ENCODE results near the gene GFER. TPM values are rescaled to one million over a fixed set of nuclear protein-coding genes. Genes with fewer than 3 reads are reported as not detected.

GFER gene
- total RNA-seq, 1 donor from 2014 or later = 30.0 TPM

- H3K4me3 Mint-ChIP-seq (ENCODE audit: unreplicated experiment) = no peak overlapping the region
- H3K27me3 Mint-ChIP-seq (ENCODE audit: unreplicated experiment) = peaks cover 10% of the 10 kb centered on the region
- no peak overlapping the region for H3K27ac Mint-ChIP-seq (ENCODE audit: unreplicated experiment)
- no peaks in the 10 kb centered on the region for H3K4me1 Mint-ChIP-seq (ENCODE audit: unreplicated experiment)
- TF ChIP-seq CTCF (IDR thresholded peaks at IDR 0.05; ENCODE audit: unreplicated experiment) = no peak
- DNase-seq (ENCODE audit: low spot score) = no peak
- no peaks in the 10 kb centered on the region for H3K9me3 Mint-ChIP-seq (ENCODE audit: unreplicated experiment)
- H3K36me3 Mint-ChIP-seq (ENCODE audit: low read depth, unreplicated experiment) = peaks cover 5% of the 10 kb centered on the region
These were observed 43.5 kb upstream of the GFER start for GRCh38 chr16:1940273-1941161.

- peaks cover 12% of the 10 kb centered on the region for H3K27me3 Mint-ChIP-seq (ENCODE audit: unreplicated experiment)
- H3K4me1 Mint-ChIP-seq (ENCODE audit: unreplicated experiment) = no peaks in the 10 kb centered on the region
- H3K27ac Mint-ChIP-seq (ENCODE audit: unreplicated experiment) = no peak overlapping the region
- H3K36me3 Mint-ChIP-seq (ENCODE audit: low read depth, unreplicated experiment) = peaks cover 5% of the 10 kb centered on the region
- TF ChIP-seq CTCF (IDR thresholded peaks at IDR 0.05; ENCODE audit: unreplicated experiment) = peak; percentile 14
- peak; percentile 49 for DNase-seq (ENCODE audit: low spot score)
- H3K9me3 Mint-ChIP-seq (ENCODE audit: unreplicated experiment) = no peaks in the 10 kb centered on the region
- H3K4me3 Mint-ChIP-seq (ENCODE audit: unreplicated experiment) = peak overlapping the region; percentile 51
These were observed 42.6 kb upstream of the GFER start for GRCh38 chr16:1941162-1942046.

GRCh38 chr16:1942047-1942809, 41.8 kb upstream of the GFER start:
- Mint-ChIP-seq H3K27ac (ENCODE audit: unreplicated experiment) (no peak overlapping the region), H3K9me3 (ENCODE audit: unreplicated experiment) (no peaks in the 10 kb centered on the region), H3K36me3 (ENCODE audit: low read depth, unreplicated experiment) (peaks cover 5% of the 10 kb centered on the region), H3K4me1 (ENCODE audit: unreplicated experiment) (no peaks in the 10 kb centered on the region), H3K4me3 (ENCODE audit: unreplicated experiment) (peak overlapping the region; percentile 86), H3K27me3 (ENCODE audit: unreplicated experiment) (peaks cover 10% of the 10 kb centered on the region)
- no peak for TF ChIP-seq CTCF (IDR thresholded peaks at IDR 0.05; ENCODE audit: unreplicated experiment)
- no peak for DNase-seq (ENCODE audit: low spot score)

GRCh38 chr16:1942810-1943726, 40.9 kb upstream of the GFER start, which contains the start of gene MSRB1:
Gene MSRB1, minus strand, starts transcription at chr16:1943199. Its CDS starts 43 bp downstream, at chr16:1943156.
- H3K27ac Mint-ChIP-seq (ENCODE audit: unreplicated experiment) = no peak within 1 kb of the TSS
- H3K36me3 Mint-ChIP-seq (ENCODE audit: low read depth, unreplicated experiment) = peaks cover 5% of the 10 kb centered on the region
- no peak for TF ChIP-seq CTCF (IDR thresholded peaks at IDR 0.05; ENCODE audit: unreplicated experiment)
- H3K4me3 Mint-ChIP-seq (ENCODE audit: unreplicated experiment) = peak within 1 kb of the TSS; percentile 87
- no peaks in the 10 kb centered on the region for H3K4me1 Mint-ChIP-seq (ENCODE audit: unreplicated experiment)
- no peaks in the 10 kb centered on the region for H3K9me3 Mint-ChIP-seq (ENCODE audit: unreplicated experiment)
- peak; percentile 100 for DNase-seq (ENCODE audit: low spot score)
- peaks cover 9% of the 10 kb centered on the region for H3K27me3 Mint-ChIP-seq (ENCODE audit: unreplicated experiment)
